Measurements from ENCODE around the gene H2BK1. TPM values are rescaled to one million over a fixed set of nuclear protein-coding genes. Genes with fewer than 3 reads are reported as not detected.

Gene H2BK1
- total and polyA plus RNA-seq, 2 of the 13 experiments (the other 11 are each of a cell fraction or from before 2014, with no cell fraction given): not detected

DNA sequence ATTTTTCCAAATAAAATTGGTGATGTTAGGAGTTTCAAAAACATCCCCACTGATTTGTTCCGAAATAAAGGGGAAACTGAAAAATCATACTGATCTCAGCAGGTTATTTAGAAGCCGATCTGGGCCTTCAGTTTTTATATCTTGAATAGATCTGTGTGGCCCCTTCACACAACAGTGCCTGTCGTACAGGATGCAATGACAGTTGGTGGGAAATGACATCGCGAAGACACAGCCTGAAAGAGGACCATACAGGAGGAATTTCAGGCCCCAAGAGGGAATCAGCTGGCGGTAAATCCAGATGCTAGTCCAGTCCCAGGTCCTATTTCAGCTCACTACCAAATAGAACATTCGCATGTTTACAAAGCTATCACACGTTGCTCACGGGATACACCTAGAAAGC, 3.0 kb downstream of the H2BK1 start:
- ATAC-seq: no peak
- Histone ChIP-seq H3K27me3 (ENCODE audit: control insufficient read depth in 1 of 2, insufficient read depth in 2 of 2, low read length in 2 of 2) (peaks cover 4 to 59% of the 10 kb centered on the region in 2 experiments), H3K9ac (ENCODE audit: insufficient read depth, low read depth, low read length) (no peak overlapping the region), H3K27ac (ENCODE audit: extremely low read length, insufficient read depth, low read length) (no peak overlapping the region), H3K79me2 (ENCODE audit: insufficient read depth, low read length) (no peaks in the 10 kb centered on the region), H4K20me1 (ENCODE audit: insufficient read depth, low read length) (0 out of 2 replicates have a peak, but pooled peaks cover 3% of the 10 kb centered on the region), H3K36me3 (replicated peaks in 1 of 2; ENCODE audit: control insufficient read depth in 1 of 2, insufficient read depth in 2 of 2, low read length in 2 of 2) (no peaks in the 10 kb centered on the region), H3K4me2 (ENCODE audit: low read depth, low read length) (no peak overlapping the region), H3K4me3 (replicated peaks in 1 of 3; ENCODE audit: insufficient read depth in 1 of 3, low read depth in 2 of 3, low read length in 3 of 3) (no peak overlapping the region), H3K4me1 (ENCODE audit: insufficient read depth, low read length) (no peaks in the 10 kb centered on the region), H2AFZ (ENCODE audit: low read length) (no peak overlapping the region), H3K9me3 (ENCODE audit: low read length) (no peaks in the 10 kb centered on the region)
- in situ Hi-C loops (cut with HindIII; ENCODE audit: extremely low pct_ligation_motif_present, low pct_unique_long_range_greater_than_20kb): no loop called here
- no peak for TF ChIP-seq KLF15 (CRISPR knock-in tag; IDR thresholded peaks at IDR 0.05; ENCODE audit: borderline replicate concordance)
- TF ChIP-seq HOXA7 (CRISPR knock-in tag; IDR thresholded peaks at IDR 0.05): no peak
- TF ChIP-seq ZNF816 (CRISPR knock-in tag; IDR thresholded peaks at IDR 0.05; ENCODE audit: borderline replicate concordance): no peak
- TF ChIP-seq ZNF224 (CRISPR knock-in tag; IDR thresholded peaks at IDR 0.05): no peak
- no peak for TF ChIP-seq PRPF4 (IDR thresholded peaks at IDR 0.05; ENCODE audit: low read depth, low read length, poor library complexity, severe bottlenecking)
- TF ChIP-seq ZNF768 (CRISPR knock-in tag; IDR thresholded peaks at IDR 0.05): no peak
- no peak for TF ChIP-seq ARNTL (CRISPR knock-in tag; IDR thresholded peaks at IDR 0.05)
- no peak for TF ChIP-seq RFXANK (CRISPR knock-in tag; IDR thresholded peaks at IDR 0.05)
- TF ChIP-seq, protein P1, sequence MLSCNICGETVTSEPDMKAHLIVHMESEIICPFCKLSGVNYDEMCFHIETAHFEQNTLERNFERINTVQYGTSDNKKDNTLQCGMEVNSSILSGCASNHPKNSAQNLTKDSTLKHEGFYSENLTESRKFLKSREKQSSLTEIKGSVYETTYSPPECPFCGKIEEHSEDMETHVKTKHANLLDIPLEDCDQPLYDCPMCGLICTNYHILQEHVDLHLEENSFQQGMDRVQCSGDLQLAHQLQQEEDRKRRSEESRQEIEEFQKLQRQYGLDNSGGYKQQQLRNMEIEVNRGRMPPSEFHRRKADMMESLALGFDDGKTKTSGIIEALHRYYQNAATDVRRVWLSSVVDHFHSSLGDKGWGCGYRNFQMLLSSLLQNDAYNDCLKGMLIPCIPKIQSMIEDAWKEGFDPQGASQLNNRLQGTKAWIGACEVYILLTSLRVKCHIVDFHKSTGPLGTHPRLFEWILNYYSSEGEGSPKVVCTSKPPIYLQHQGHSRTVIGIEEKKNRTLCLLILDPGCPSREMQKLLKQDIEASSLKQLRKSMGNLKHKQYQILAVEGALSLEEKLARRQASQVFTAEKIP (CRISPR knock-in tag; IDR thresholded peaks at IDR 0.05; ENCODE audit: borderline replicate concordance): no peak
- TF ChIP-seq NFATC3 (CRISPR knock-in tag; IDR thresholded peaks at IDR 0.05): no peak
- no peak for TF ChIP-seq FOXK2 (IDR thresholded peaks at IDR 0.05)
- no peak for TF ChIP-seq SOX6 (IDR thresholded peaks at IDR 0.05)
- TF ChIP-seq SOX6 (CRISPR knock-in tag; IDR thresholded peaks at IDR 0.05): no peak
- no peak for TF ChIP-seq ZBTB8A (CRISPR knock-in tag; IDR thresholded peaks at IDR 0.05; ENCODE audit: borderline replicate concordance, low read depth)
- TF ChIP-seq NFKBIZ (CRISPR knock-in tag; IDR thresholded peaks at IDR 0.05): no peak
- no TSS peak for BruUV-seq (replicated peaks)
- DNase-seq (ENCODE audit: low spot score): no peak
- intact Hi-C loops (cut with micrococcal nuclease; ENCODE audit: unreplicated experiment): no loop called here
- no peak for FAIRE-seq
- ChIA-PET POLR2A (no interaction called here), CTCF (ENCODE audit: low intra/inter-chr PET ratio, low total read pairs) (no interaction called here)
- 39% methylated on average over 6 of the region's 9 CpGs for WGBS (ENCODE audit: low lambda C conversion rate)
